GM23338 (cell line): ENCODE data around the gene MXRA5. TPM values are rescaled to one million over a fixed set of nuclear protein-coding genes. Genes with fewer than 3 reads are reported as not detected.

ENCODE experiments used
- ATAC-seq: fragments of 200-7000 bp; cut with Tn5 transposase; 3 replicates; pipeline ENCODE4 v1.9.1; 2020
- DNase-seq: peaks from one replicate; pipeline ENCODE4 v3.0.0-alpha.2; 2015; ENCODE audit warnings: low spot score
- H2AFZ ChIP-seq: fragments of 200-600 bp; sonication (generic); 2 replicates; pipeline ENCODE4 v1.8.0; 2016; ENCODE audit warnings: antibody characterized with exemption, mild to moderate bottlenecking, moderate library complexity
- H3F3A ChIP-seq: fragments of 200-600 bp; sonication (generic); replicated peaks from 2 replicates; pipeline ENCODE4 v1.8.0; 2017; ENCODE audit warnings: antibody characterized with exemption, mixed run types, low read depth
- H3K27ac ChIP-seq: fragments of 200-600 bp; sonication (generic); 2 replicates; pipeline ENCODE4 v1.6.1; 2016; ENCODE audit warnings: low read depth
- H3K27me3 ChIP-seq: fragments of 200-600 bp; sonication (generic); 2 replicates; pipeline ENCODE4 v1.8.0; 2016; ENCODE audit warnings: mild to moderate bottlenecking, mixed run types, moderate library complexity; ENCODE audit not compliant: insufficient read depth
- H3K36me3 ChIP-seq: fragments of 200-600 bp; sonication (generic); 2 replicates; pipeline ENCODE4 v1.8.0; 2016; ENCODE audit warnings: mild to moderate bottlenecking; ENCODE audit not compliant: insufficient read depth
- H3K4me1 ChIP-seq: fragments of 200-600 bp; sonication (generic); 2 replicates; pipeline ENCODE4 v1.8.0; 2016; ENCODE audit warnings: mild to moderate bottlenecking, moderate library complexity; ENCODE audit not compliant: insufficient read depth
- H3K4me2 ChIP-seq: fragments of 200-600 bp; sonication (generic); 2 replicates; pipeline ENCODE4 v1.7.1; 2017; ENCODE audit warnings: mixed run types
- H3K4me3 ChIP-seq: fragments of 200-600 bp; sonication (generic); 2 replicates; pipeline ENCODE4 v1.6.1; 2016; ENCODE audit warnings: mixed run types
- H3K79me2 ChIP-seq: fragments of 200-600 bp; sonication (generic); replicated peaks from 2 replicates; pipeline ENCODE4 v1.8.0; 2017; ENCODE audit warnings: mild to moderate bottlenecking; ENCODE audit not compliant: insufficient read depth
- H3K9me2 ChIP-seq: fragments of 200-600 bp; sonication (generic); 2 replicates; pipeline ENCODE4 v1.8.0; 2017; ENCODE audit not compliant: insufficient read depth
- H4K20me1 ChIP-seq: fragments of 200-600 bp; sonication (generic); replicated peaks from 2 replicates; pipeline ENCODE4 v1.8.0; 2017; ENCODE audit warnings: mild to moderate bottlenecking; ENCODE audit not compliant: insufficient read depth
- H3K27ac Mint-ChIP-seq: 2 replicates; pipeline ENCODE4 v1.8.0; 2020; ENCODE audit warnings: inconsistent platforms, mild to moderate bottlenecking, moderate library complexity, mixed read lengths
- H3K27me3 Mint-ChIP-seq: 3 replicates; pipeline ENCODE4 v1.8.0; 2022; ENCODE audit warnings: low read depth, mild to moderate bottlenecking, moderate library complexity, mixed read lengths, inconsistent platforms; ENCODE audit not compliant: insufficient read depth, poor library complexity
- H3K36me3 Mint-ChIP-seq: 3 replicates; pipeline ENCODE4 v1.8.0; 2021; ENCODE audit warnings: low read depth, mild to moderate bottlenecking, inconsistent platforms, moderate library complexity, mixed read lengths
- H3K4me1 Mint-ChIP-seq: 3 replicates; pipeline ENCODE4 v1.8.0; 2020; ENCODE audit warnings: mild to moderate bottlenecking, inconsistent platforms, mixed read lengths
- H3K4me3 Mint-ChIP-seq: 3 replicates; pipeline ENCODE4 v1.8.0; 2021; ENCODE audit warnings: moderate library complexity, mild to moderate bottlenecking, inconsistent platforms, mixed read lengths
- H3K9me3 Mint-ChIP-seq: 3 replicates; pipeline ENCODE4 v1.8.0; 2020; ENCODE audit warnings: moderate library complexity, mild to moderate bottlenecking, inconsistent platforms, mixed read lengths
- CREB1 ChIP-seq: fragments of 250-450 bp; sonication (Bioruptor Pico); IDR thresholded peaks from 2 replicates; pipeline ENCODE4 v1.5.0; 2020; ENCODE audit warnings: low read depth, mild to moderate bottlenecking, moderate library complexity
- CTCF ChIP-seq, 2 experiments: fragments of 200-600 bp in 1 of 2; sonication (generic) in 1 of 2; conservative IDR thresholded peaks; 2 replicates each; pipeline versions ENCODE4 v1.5.1 to v1.6.1; 2016 to 2017; ENCODE audit warnings: antibody characterized with exemption in 2 of 2, low read depth in 2 of 2, mild to moderate bottlenecking in 2 of 2, moderate library complexity in 1 of 2
- ETS1 ChIP-seq: IDR thresholded peaks from 2 replicates; pipeline ENCODE4 v1.6.1; 2016; ENCODE audit warnings: antibody characterized with exemption
- EZH2 ChIP-seq: fragments of 200-600 bp; sonication (generic); IDR thresholded peaks from one replicate; pipeline ENCODE4 v1.8.0; 2017; ENCODE audit warnings: antibody characterized with exemption, mild to moderate bottlenecking, low read depth; ENCODE audit not compliant: unreplicated experiment
- EZH2phosphoT487 ChIP-seq: fragments of 200-600 bp; sonication (generic); IDR thresholded peaks from one replicate; pipeline ENCODE4 v1.8.1; 2018; ENCODE audit warnings: antibody characterized with exemption; ENCODE audit not compliant: unreplicated experiment
- JUNB ChIP-seq: IDR thresholded peaks from one replicate; pipeline ENCODE4 v1.6.1; 2016; ENCODE audit warnings: antibody characterized with exemption; ENCODE audit not compliant: unreplicated experiment
- NANOG ChIP-seq: IDR thresholded peaks from 2 replicates; pipeline ENCODE4 v1.6.1; 2016; ENCODE audit warnings: antibody characterized with exemption, borderline replicate concordance
- POLR2AphosphoS5 ChIP-seq: IDR thresholded peaks from 2 replicates; pipeline ENCODE4 v1.6.1; 2016; ENCODE audit warnings: antibody characterized with exemption, low read depth
- STAT1 ChIP-seq: IDR thresholded peaks from one replicate; pipeline ENCODE4 v1.6.1; 2016; ENCODE audit warnings: antibody characterized with exemption; ENCODE audit not compliant: unreplicated experiment
- ZNF114 ChIP-seq: fragments of 250-450 bp; sonication (Bioruptor Pico); IDR thresholded peaks from 2 replicates; pipeline ENCODE4 v1.5.0; 2020; ENCODE audit warnings: mild to moderate bottlenecking, moderate library complexity
- ZNF331 ChIP-seq: fragments of 250-450 bp; sonication (Bioruptor Pico); IDR thresholded peaks from 2 replicates; pipeline ENCODE4 v1.5.0; 2020; ENCODE audit warnings: low read depth, mild to moderate bottlenecking, moderate library complexity
- polyA plus RNA-seq: library from polyadenylated mRNA; unstranded; fragments of >200 nt; fragmentation: Nextera tagmentation; extraction: Ambion mirVana; gene quantifications from 2 replicates; pipeline ENCODE4 v1.2.1, GENCODE V29; 2016
- total RNA-seq: library from RNA; depleted of rRNA; stranded (reverse); fragments of >200 nt; shearing (Covaris generic); gene quantifications from 2 replicates; pipeline ENCODE4 v1.2.3, GENCODE V29; 2014
- TF ChIP-seq, protein P1 (sequence below): IDR thresholded peaks from one replicate; pipeline ENCODE4 v1.6.1; 2018; ENCODE audit warnings: antibody characterized with exemption; ENCODE audit not compliant: unreplicated experiment

MXRA5 gene
- total and polyA plus RNA-seq, 2 experiments from 2014 or later: 0.45 to 2.6 TPM

DNA sequence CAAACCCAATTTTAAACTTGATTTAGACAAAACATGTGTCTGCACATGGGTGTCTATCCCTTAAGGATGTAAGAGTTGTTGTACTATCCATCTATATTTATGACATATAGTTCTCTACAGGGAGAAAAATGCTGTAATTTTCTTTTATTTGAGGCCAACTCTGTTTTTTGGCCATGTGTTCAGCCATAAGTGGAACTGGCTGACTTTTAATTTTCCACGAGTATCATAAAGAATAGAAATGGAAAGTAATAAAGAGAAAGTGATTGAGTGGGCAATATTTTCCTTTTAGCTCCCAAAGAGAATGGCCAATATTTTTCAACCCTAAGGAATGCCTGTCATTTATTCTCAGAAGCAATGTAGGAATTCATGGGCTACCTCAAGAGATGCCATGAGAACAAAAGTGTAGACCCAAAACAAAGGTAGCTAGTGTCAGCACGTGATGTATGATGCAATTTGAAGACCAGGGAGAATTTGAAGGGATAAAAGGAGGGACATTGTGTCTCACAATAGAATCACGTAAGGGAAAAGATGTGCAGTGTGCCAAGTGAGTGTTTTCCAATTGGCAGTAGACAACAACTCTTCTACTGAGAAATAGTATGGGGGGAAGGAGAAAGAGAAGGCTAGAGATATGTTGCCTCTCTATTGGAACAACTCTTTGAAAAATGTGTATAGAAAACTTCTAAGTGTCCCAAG is 27.8 kb upstream of the MXRA5 start (continued):
- TF ChIP-seq CTCF (conservative IDR thresholded peaks at IDR 0.05; ENCODE audit: low read depth in 2 of 2) (no peak), STAT1 (no peak), POLR2AphosphoS5 (no peak), ZNF331 (CRISPR knock-in tag) (no peak), JUNB (no peak), CREB1 (CRISPR knock-in tag) (no peak)
- TF ChIP-seq, protein P1, sequence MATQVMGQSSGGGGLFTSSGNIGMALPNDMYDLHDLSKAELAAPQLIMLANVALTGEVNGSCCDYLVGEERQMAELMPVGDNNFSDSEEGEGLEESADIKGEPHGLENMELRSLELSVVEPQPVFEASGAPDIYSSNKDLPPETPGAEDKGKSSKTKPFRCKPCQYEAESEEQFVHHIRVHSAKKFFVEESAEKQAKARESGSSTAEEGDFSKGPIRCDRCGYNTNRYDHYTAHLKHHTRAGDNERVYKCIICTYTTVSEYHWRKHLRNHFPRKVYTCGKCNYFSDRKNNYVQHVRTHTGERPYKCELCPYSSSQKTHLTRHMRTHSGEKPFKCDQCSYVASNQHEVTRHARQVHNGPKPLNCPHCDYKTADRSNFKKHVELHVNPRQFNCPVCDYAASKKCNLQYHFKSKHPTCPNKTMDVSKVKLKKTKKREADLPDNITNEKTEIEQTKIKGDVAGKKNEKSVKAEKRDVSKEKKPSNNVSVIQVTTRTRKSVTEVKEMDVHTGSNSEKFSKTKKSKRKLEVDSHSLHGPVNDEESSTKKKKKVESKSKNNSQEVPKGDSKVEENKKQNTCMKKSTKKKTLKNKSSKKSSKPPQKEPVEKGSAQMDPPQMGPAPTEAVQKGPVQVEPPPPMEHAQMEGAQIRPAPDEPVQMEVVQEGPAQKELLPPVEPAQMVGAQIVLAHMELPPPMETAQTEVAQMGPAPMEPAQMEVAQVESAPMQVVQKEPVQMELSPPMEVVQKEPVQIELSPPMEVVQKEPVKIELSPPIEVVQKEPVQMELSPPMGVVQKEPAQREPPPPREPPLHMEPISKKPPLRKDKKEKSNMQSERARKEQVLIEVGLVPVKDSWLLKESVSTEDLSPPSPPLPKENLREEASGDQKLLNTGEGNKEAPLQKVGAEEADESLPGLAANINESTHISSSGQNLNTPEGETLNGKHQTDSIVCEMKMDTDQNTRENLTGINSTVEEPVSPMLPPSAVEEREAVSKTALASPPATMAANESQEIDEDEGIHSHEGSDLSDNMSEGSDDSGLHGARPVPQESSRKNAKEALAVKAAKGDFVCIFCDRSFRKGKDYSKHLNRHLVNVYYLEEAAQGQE: no peak

- Histone ChIP-seq H3K4me2 (no peak overlapping the region), H3K4me1 (no peaks in the 10 kb centered on the region), H4K20me1 (no peaks in the 10 kb centered on the region), H3K27me3 (no peaks in the 10 kb centered on the region), H3F3A (no peaks in the 10 kb centered on the region), H3K9me2 (no peaks in the 10 kb centered on the region), H3K27ac (no peak overlapping the region), H3K4me3 (no peak overlapping the region), H2AFZ (no peak overlapping the region), H3K79me2 (no peaks in the 10 kb centered on the region), H3K36me3 (no peaks in the 10 kb centered on the region)
- Mint-ChIP-seq H3K4me1 (no peaks in the 10 kb centered on the region), H3K36me3 (no peaks in the 10 kb centered on the region), H3K4me3 (no peak overlapping the region), H3K9me3 (peaks cover 4% of the 10 kb centered on the region; the same call in 2 of the 3 replicates), H3K27ac (no peak overlapping the region), H3K27me3 (no peaks in the 10 kb centered on the region)
- ATAC-seq (no peak), DNase-seq (no peak)
- no peak for TF ChIP-seq NANOG
- no peak for TF ChIP-seq EZH2phosphoT487
- no peak for TF ChIP-seq ZNF331 (CRISPR knock-in tag)
- no peak for TF ChIP-seq ZNF114 (CRISPR knock-in tag)
- no peak for TF ChIP-seq EZH2
- TF ChIP-seq, protein P1: no peak
- TF ChIP-seq CTCF (conservative IDR thresholded peaks at IDR 0.05; ENCODE audit: low read depth in 2 of 2): no peak
- TF ChIP-seq STAT1: no peak
- no peak for TF ChIP-seq ETS1
These were observed 24.7 kb upstream of the MXRA5 start for GRCh38 chrX:3371163-3371562.
